ENCODE measurements around the gene ERFL. TPM values are rescaled to one million over a fixed set of nuclear protein-coding genes. Genes with fewer than 3 reads are reported as not detected.

Gene ERFL
- total and polyA plus RNA-seq, 12 donors, result 0.10 TPM; not detected in 11

DNA sequence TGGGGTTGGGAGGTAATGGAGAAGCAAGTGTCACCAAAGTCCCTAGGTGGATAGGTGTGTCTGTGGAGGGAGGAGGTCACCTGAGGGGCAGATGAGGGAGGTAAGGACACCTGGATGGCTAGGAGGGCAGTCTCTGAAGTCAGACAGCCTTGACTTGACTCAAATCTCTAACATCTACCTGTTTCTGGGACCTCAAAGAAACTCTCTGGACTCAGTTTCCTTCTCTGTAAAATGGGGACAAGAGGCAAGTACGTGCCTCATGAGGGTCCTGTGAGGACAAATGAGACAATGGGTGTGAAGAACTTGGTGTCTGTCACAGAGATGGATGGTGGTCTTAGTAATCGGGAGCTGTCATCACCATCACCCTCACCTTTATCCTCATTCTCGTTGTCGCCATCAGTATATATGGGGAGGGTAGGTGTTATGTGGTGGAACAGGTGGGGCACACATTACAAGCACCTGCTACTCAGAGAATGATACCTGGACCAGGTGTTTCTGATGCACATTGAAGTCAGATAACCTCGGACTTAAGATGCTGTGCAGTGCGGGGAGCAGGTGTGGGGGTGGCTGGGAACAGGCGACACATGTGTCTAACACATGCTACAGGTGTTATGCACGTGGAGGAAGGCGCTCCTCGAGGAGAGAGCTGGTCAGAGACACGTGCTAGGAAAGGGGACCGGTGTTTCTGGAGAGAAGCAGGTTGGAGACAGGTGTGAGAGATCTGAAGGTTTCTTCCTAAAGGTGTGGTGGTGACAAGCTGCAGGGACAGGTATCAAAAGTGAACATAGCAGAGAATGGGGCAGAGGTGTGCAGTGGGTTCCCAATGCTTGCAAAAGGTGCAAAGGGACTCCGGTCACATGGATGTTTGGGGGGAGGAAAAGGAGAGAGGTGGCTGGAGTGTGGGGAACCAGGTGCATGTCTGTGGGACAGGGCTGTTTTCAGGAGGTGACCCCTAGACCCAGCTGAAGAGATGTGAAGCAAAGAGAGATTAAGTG, 3.8 kb downstream of the ERFL start:
- DNase-seq, result no peak
- no peaks in the 10 kb centered on the region for H3K36me3 ChIP-seq (replicated peaks in 1 of 2)
- WGBS, 4 donors, result 41 to 44% (median 43%) methylated on average over 13 of the region's 13 CpGs
- intact Hi-C loops (cut with DNase I), result no loop called here
- no peak overlapping the region for H3K27ac ChIP-seq
- H3K4me3 ChIP-seq, result no peak overlapping the region
- H3K4me1 ChIP-seq (replicated peaks in 1 of 2), result peaks cover 0 to 11% of the 10 kb centered on the region in 2 donors
- peaks cover 72% of the 10 kb centered on the region for H3K27me3 ChIP-seq
- TF ChIP-seq POLR2A (IDR thresholded peaks at IDR 0.05), result no peak
- TF ChIP-seq, protein P1, sequence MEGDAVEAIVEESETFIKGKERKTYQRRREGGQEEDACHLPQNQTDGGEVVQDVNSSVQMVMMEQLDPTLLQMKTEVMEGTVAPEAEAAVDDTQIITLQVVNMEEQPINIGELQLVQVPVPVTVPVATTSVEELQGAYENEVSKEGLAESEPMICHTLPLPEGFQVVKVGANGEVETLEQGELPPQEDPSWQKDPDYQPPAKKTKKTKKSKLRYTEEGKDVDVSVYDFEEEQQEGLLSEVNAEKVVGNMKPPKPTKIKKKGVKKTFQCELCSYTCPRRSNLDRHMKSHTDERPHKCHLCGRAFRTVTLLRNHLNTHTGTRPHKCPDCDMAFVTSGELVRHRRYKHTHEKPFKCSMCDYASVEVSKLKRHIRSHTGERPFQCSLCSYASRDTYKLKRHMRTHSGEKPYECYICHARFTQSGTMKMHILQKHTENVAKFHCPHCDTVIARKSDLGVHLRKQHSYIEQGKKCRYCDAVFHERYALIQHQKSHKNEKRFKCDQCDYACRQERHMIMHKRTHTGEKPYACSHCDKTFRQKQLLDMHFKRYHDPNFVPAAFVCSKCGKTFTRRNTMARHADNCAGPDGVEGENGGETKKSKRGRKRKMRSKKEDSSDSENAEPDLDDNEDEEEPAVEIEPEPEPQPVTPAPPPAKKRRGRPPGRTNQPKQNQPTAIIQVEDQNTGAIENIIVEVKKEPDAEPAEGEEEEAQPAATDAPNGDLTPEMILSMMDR (IDR thresholded peaks at IDR 0.05), result no peak
- no peaks in the 10 kb centered on the region for H3K9me3 ChIP-seq (replicated peaks in 1 of 3)

DNA sequence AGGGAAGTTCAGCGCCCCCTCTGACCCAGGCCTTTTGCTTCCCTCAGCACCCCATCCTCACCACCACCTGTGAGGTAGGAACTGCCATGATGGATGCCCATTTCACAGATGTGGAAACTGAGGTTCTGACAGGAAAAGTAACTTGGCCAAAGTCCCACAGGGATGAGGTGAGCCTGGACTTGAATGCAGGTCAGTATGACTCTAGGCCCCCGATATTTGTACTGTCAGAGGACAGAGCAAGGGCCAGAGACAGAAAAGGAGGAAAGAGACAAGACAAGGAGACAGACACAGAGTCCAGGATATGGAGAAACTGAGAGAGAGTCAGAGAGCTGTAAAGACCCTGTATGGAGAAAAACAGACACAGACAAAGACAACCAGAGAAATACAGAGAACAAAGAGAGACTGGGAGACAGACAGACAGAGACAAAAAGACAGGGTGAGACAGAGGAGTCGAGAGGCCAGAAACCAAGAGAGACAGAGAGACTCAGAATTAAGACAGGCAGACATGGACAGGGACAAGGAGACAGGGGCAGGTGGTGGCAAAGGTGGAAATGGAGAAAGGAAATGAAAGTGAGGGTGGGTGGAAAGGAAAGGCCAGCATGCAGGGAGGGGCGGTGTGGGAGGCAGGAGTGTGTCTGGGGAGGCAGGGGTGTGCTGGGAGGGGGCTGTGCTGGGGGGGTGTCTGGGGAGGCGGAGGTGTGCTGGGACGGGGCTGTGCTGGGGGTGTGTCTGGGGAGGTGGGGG, 5.0 kb downstream of the ERFL start:
- Histone ChIP-seq H3K27me3 (peaks cover 61% of the 10 kb centered on the region), H3K9me3 (replicated peaks in 1 of 3) (no peaks in the 10 kb centered on the region)
- WGBS, 4 donors, result 23 to 28% (median 25%) methylated on average over 4 to 6 of the region's 6 CpGs

DNA sequence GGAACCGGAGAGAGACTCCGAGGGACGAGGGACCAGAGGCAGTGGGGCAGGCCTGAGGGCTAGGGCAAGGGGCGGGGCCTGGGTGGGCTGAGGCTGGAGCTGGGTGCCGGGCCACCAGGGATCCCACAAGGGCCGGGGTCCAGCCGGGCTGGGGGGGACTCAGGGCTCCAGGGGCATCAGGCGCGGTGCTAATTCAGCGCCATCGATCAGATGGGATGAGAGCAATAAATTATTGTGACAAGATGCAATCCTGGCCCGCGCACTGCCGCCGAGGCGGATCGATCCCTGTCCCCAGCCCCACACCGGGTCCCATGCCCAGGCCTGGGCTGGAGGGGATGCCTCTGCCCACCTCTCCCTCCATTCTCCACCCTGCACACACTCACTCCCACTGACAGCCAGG, 5.7 kb downstream of the ERFL start:
- peaks cover 61% of the 10 kb centered on the region for H3K27me3 ChIP-seq
- H3K4me3 ChIP-seq, result no peak overlapping the region
- no peaks in the 10 kb centered on the region for H3K4me1 ChIP-seq (replicated peaks in 1 of 2)
- DNase-seq, result no peak
- intact Hi-C loops (cut with DNase I), result no loop called here
- no peaks in the 10 kb centered on the region for H3K36me3 ChIP-seq (replicated peaks in 1 of 2)
- no peak overlapping the region for H3K27ac ChIP-seq
- TF ChIP-seq POLR2A (IDR thresholded peaks at IDR 0.05), result no peak
- TF ChIP-seq, protein P1 (IDR thresholded peaks at IDR 0.05), result no peak
- WGBS, 4 donors, result 3 to 12% (median 7%) methylated on average over 16 to 18 of the region's 18 CpGs
- no peaks in the 10 kb centered on the region for H3K9me3 ChIP-seq (replicated peaks in 1 of 3)

More for the DNA sequence above, 5.0 kb downstream of the ERFL start:
- DNase-seq, result no peak
- H3K36me3 ChIP-seq (replicated peaks in 1 of 2), result no peaks in the 10 kb centered on the region
- H3K4me1 ChIP-seq (replicated peaks in 1 of 2), result peaks cover 0 to 5% of the 10 kb centered on the region in 2 donors
- no peak overlapping the region for H3K27ac ChIP-seq
- intact Hi-C loops (cut with DNase I), result no loop called here
- no peak for TF ChIP-seq POLR2A (IDR thresholded peaks at IDR 0.05)
- TF ChIP-seq, protein P1 (IDR thresholded peaks at IDR 0.05), result no peak
- no peak overlapping the region for H3K4me3 ChIP-seq

All from adrenal gland (tissue), 12 donors.